Osteocyte (in vitro differentiated cells): ENCODE data around the gene ESR1. TPM values are rescaled to one million over a fixed set of nuclear protein-coding genes. Genes with fewer than 3 reads are reported as not detected.
A peak's percentile ranks its signal among the peaks of the same experiment; 100 is the strongest.

Experiments
- DNase-seq: peaks from one replicate; pipeline ENCODE4 v3.0.0; 2021; ENCODE audit warnings: mixed read lengths; ENCODE audit not compliant: unreplicated experiment; ENCODE audit errors: extremely low spot score
- H3K27ac Mint-ChIP-seq: one replicate; pipeline ENCODE4 v1.8.0; 2021; ENCODE audit warnings: mild to moderate bottlenecking, mixed read lengths; ENCODE audit not compliant: unreplicated experiment
- H3K27me3 Mint-ChIP-seq: one replicate; pipeline ENCODE4 v1.8.0; 2021; ENCODE audit warnings: mixed read lengths; ENCODE audit not compliant: unreplicated experiment
- H3K36me3 Mint-ChIP-seq: one replicate; pipeline ENCODE4 v1.8.0; 2021; ENCODE audit warnings: mixed read lengths; ENCODE audit not compliant: unreplicated experiment
- H3K4me1 Mint-ChIP-seq: one replicate; pipeline ENCODE4 v1.8.0; 2021; ENCODE audit warnings: mixed read lengths; ENCODE audit not compliant: unreplicated experiment
- H3K4me3 Mint-ChIP-seq: one replicate; pipeline ENCODE4 v1.8.0; 2021; ENCODE audit warnings: mild to moderate bottlenecking, moderate library complexity, mixed read lengths; ENCODE audit not compliant: unreplicated experiment
- H3K9me3 Mint-ChIP-seq: one replicate; pipeline ENCODE4 v1.8.0; 2021; ENCODE audit warnings: mixed read lengths; ENCODE audit not compliant: unreplicated experiment
- total RNA-seq: library from RNA; stranded (reverse); gene quantifications from 2 replicates; pipeline ENCODE4 v1.2.1, GENCODE V29; 2021
- TF ChIP-seq, protein P1 (sequence below): fragments of 200-600 bp; sonication (generic); IDR thresholded peaks from 2 replicates; pipeline ENCODE4 v1.5.0; 2021; ENCODE audit warnings: antibody characterized with exemption, mild to moderate bottlenecking, moderate library complexity

ESR1 gene
- total RNA-seq, 1 donor from 2014 or later: not detected

- Mint-ChIP-seq H3K36me3 (no peaks in the 10 kb centered on the region), H3K27ac (no peak overlapping the region), H3K4me1 (peaks cover 22% of the 10 kb centered on the region), H3K4me3 (no peak overlapping the region), H3K27me3 (peaks cover 2% of the 10 kb centered on the region), H3K9me3 (no peaks in the 10 kb centered on the region)
- TF ChIP-seq, protein P1, sequence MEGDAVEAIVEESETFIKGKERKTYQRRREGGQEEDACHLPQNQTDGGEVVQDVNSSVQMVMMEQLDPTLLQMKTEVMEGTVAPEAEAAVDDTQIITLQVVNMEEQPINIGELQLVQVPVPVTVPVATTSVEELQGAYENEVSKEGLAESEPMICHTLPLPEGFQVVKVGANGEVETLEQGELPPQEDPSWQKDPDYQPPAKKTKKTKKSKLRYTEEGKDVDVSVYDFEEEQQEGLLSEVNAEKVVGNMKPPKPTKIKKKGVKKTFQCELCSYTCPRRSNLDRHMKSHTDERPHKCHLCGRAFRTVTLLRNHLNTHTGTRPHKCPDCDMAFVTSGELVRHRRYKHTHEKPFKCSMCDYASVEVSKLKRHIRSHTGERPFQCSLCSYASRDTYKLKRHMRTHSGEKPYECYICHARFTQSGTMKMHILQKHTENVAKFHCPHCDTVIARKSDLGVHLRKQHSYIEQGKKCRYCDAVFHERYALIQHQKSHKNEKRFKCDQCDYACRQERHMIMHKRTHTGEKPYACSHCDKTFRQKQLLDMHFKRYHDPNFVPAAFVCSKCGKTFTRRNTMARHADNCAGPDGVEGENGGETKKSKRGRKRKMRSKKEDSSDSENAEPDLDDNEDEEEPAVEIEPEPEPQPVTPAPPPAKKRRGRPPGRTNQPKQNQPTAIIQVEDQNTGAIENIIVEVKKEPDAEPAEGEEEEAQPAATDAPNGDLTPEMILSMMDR: no peak
- DNase-seq: no peak
These were observed 280.2 kb downstream of the ESR1 start for GRCh38 chr6:152087701-152088100.

DNA sequence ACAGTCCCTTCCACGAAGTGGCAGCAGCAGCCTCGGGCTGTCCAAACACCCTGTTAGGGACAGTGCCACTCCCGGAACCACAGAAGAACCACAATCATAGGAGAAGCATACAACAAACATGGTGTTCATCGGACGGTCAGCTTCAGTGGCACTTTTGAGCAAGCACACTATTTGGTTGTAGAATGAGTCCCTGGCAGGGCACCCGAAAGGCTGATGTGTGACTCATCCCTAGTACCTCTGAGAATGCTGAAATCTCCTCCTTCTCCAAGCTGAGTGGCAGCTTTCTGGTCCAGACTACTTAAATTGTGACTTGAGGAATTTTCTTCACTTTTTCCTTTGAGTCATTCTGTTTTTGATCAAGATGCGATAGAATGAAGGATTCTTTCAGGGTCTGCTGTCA is 282.5 kb downstream of the ESR1 start:
- no peaks in the 10 kb centered on the region for H3K9me3 Mint-ChIP-seq
- H3K27ac Mint-ChIP-seq: no peak overlapping the region
- no peak overlapping the region for H3K4me3 Mint-ChIP-seq
- H3K4me1 Mint-ChIP-seq: peaks cover 36% of the 10 kb centered on the region
- TF ChIP-seq, protein P1: no peak
- no peaks in the 10 kb centered on the region for H3K27me3 Mint-ChIP-seq
- H3K36me3 Mint-ChIP-seq: no peaks in the 10 kb centered on the region
- no peak for DNase-seq

DNA sequence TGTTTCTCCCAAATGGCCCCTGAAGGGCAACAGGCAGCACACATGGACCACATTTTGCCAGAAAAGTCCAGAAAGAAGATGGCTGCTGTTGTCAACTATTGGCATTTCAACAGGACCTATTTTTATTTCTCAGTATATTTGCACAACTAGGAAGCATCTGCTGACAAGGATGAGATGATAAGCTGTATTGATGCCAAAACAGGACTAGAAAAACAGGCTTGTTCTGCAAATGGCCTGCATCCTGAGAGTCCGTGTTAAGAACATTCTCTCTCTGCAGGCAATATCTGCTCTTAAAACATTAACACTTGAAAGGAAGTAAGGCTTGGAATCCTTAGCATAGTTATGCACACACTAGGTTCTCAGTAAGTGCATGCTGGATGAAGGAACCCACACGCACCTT is 283.7 kb downstream of the ESR1 start:
- DNase-seq: no peak
- no peaks in the 10 kb centered on the region for H3K9me3 Mint-ChIP-seq
- H3K36me3 Mint-ChIP-seq: no peaks in the 10 kb centered on the region
- no peak overlapping the region for H3K27ac Mint-ChIP-seq
- peaks cover 48% of the 10 kb centered on the region for H3K4me1 Mint-ChIP-seq
- no peak overlapping the region for H3K4me3 Mint-ChIP-seq
- H3K27me3 Mint-ChIP-seq: no peaks in the 10 kb centered on the region
- TF ChIP-seq, protein P1: no peak

DNA sequence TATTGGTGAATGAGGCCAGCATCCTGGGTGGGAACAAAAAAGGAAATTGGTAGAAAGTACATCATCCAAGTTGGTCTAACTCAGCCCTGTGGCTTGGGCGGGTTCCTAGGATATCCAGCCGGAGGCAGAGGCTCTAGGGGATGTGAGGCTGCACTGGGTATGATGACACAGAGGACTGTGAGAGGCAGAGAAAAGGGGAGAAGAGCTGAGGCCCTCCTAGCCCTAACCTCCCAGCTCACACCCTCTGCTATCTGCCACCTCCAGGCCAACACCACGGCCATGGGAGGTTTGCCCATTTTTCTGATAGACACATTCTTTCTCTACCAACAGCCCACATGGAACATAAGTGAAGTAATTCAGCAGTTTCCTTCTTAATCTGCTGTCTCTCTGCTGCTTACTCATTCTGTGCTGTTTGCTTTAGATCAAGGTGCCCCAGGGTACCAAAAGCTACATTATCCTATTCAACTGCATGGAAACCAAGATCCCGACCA is 284.4 kb downstream of the ESR1 start:
- Mint-ChIP-seq H3K9me3 (no peaks in the 10 kb centered on the region), H3K4me1 (peaks cover 55% of the 10 kb centered on the region), H3K4me3 (no peak overlapping the region), H3K27me3 (no peaks in the 10 kb centered on the region), H3K27ac (peak overlapping the region; percentile 1), H3K36me3 (no peaks in the 10 kb centered on the region)
- DNase-seq: no peak
- TF ChIP-seq, protein P1: no peak

GRCh38 chr6:152093711-152094110 is 286.2 kb downstream of the ESR1 start:
- no peaks in the 10 kb centered on the region for H3K9me3 Mint-ChIP-seq

More at GRCh38 chr6:152093711-152094110, 286.2 kb downstream of the ESR1 start:
- Mint-ChIP-seq H3K27me3 (no peaks in the 10 kb centered on the region), H3K27ac (peak overlapping the region; percentile 3), H3K4me1 (peaks cover 73% of the 10 kb centered on the region), H3K4me3 (no peak overlapping the region), H3K36me3 (no peaks in the 10 kb centered on the region)
- TF ChIP-seq, protein P1: no peak
- no peak for DNase-seq
